ENCODE measurements around the gene RFTN1.

- no peak for TF ChIP-seq CTCF (IDR thresholded peaks at IDR 0.05; ENCODE audit: low read depth, low read length, poor library complexity, severe bottlenecking)
- no peak for TF ChIP-seq EZH2phosphoT487 (IDR thresholded peaks at IDR 0.05; ENCODE audit: borderline replicate concordance, low read length)
Measured at GRCh38 chr3:16350597-16351318, 162.7 kb downstream of the RFTN1 start.

Measured in DOHH2 (cell line).